ENCODE results near the gene MYBL2. TPM values are rescaled to one million over a fixed set of nuclear protein-coding genes. Genes with fewer than 3 reads are reported as not detected.
A peak's percentile ranks its signal among the peaks of the same experiment; 100 is the strongest.
"Not testable (repeated sequence)": the region's sequence is repeated elsewhere in the genome, so short reads cannot be mapped to it uniquely, and the experiment has no call there.

The MYBL2 gene
- total RNA-seq, 2 donors from 2014 or later = 41.4 to 95.5 TPM

DNA sequence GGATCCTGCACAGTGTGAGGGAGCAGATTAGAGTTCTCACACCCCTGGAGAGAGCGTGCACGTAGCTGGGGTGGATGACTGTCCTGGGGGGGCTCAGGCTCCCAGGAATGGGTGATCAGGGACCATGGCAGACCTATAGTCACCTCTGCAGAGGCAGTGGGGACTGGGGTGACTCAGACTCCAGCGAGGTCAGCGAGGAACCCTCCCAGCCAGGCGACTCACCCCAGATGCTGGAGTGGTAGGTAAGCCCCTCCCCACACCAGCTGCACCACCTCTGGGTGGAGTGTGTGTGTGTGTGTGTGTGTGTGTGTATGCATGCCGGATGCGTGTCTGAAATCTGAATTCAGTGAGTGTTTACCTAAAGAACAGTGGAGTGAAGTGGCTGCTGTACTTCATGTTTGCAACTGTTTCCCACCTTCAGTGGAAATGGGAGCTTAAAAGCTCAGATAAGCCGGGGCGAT, 77.3 kb downstream of the MYBL2 start:
- Mint-ChIP-seq H3K9me3 (no peaks in the 10 kb centered on the region), H3K4me3 (no peak overlapping the region), H3K4me1 (no peaks in the 10 kb centered on the region), H3K27me3 (peaks cover 13% of the 10 kb centered on the region), H3K36me3 (ENCODE audit: low read depth) (no peaks in the 10 kb centered on the region), H3K27ac (no peak overlapping the region)
- ATAC-seq (replicated peaks) = peak; percentile 29

GRCh38 chr20:43744966-43745730, 78.2 kb downstream of the MYBL2 start:
- H3K27ac Mint-ChIP-seq = no peak overlapping the region
- H3K27me3 Mint-ChIP-seq = peaks cover 13% of the 10 kb centered on the region
- no peaks in the 10 kb centered on the region for H3K4me1 Mint-ChIP-seq
- no peak overlapping the region for H3K4me3 Mint-ChIP-seq
- no peak for ATAC-seq (replicated peaks)
- no peaks in the 10 kb centered on the region for H3K36me3 Mint-ChIP-seq (ENCODE audit: low read depth)
- H3K9me3 Mint-ChIP-seq = no peaks in the 10 kb centered on the region

DNA sequence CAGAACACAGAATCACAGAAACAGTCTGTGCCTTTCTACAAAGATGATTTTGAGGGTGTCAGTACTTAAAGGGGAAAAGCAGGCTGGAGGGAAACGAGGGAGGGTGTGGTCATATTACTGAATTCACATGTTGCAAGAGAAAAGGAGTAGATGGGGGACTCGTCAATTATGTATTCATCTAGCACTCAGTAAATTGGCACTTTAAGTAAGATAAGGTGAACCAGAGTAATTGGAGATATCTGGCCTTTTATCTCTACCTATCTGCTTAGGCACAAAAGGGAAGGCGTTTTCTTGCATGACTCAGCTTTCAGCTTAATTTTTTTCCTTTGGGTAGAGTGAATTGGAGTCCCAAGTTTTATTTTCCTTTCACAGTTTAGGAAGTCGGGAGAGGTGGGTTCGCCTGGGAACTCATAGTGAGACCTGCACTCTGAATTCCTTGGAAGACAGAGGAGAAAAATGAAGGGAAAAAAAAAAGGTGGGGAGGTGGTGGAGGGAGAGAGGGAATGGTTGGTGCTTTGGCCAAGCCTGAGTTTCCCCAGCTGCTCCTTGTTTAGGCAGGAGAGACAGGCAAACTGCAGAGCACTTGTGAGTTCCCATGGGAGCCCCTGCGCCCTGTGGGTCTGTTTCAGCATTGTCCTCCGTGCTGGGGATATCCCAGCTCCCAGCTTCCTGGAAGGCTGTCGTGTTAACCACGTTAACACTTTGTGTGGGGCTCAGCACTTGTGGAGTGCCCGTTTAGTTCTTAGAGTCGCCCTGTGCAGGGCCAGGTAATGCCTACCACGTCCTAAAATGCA, 79.6 kb downstream of the MYBL2 start:
- Mint-ChIP-seq H3K27ac (no peak overlapping the region), H3K27me3 (peaks cover 13% of the 10 kb centered on the region)

GRCh38 chr20:43748274-43748673, 81.4 kb downstream of the MYBL2 start:
- H3K27ac Mint-ChIP-seq = no peak overlapping the region

More for the DNA sequence above, 79.6 kb downstream of the MYBL2 start:
- Mint-ChIP-seq H3K36me3 (ENCODE audit: low read depth) (no peaks in the 10 kb centered on the region), H3K4me1 (peaks cover 9% of the 10 kb centered on the region), H3K4me3 (no peak overlapping the region), H3K9me3 (no peaks in the 10 kb centered on the region)
- no peak for ATAC-seq (replicated peaks)

GRCh38 chr20:43749734-43750294, 82.9 kb downstream of the MYBL2 start:
- H3K27ac Mint-ChIP-seq = peak overlapping the region; percentile 88
- ATAC-seq (replicated peaks) = no peak

More at GRCh38 chr20:43748274-43748673, 81.4 kb downstream of the MYBL2 start:
- Mint-ChIP-seq H3K4me3 (no peak overlapping the region), H3K27me3 (peaks cover 10% of the 10 kb centered on the region), H3K9me3 (no peaks in the 10 kb centered on the region), H3K4me1 (peaks cover 21% of the 10 kb centered on the region), H3K36me3 (ENCODE audit: low read depth) (no peaks in the 10 kb centered on the region)
- no peak for ATAC-seq (replicated peaks)

GRCh38 chr20:43750774-43751166, 83.9 kb downstream of the MYBL2 start:
- peaks cover 5% of the 10 kb centered on the region for H3K27me3 Mint-ChIP-seq
- H3K4me1 Mint-ChIP-seq = peaks cover 21% of the 10 kb centered on the region
- peak; percentile 26 for ATAC-seq (replicated peaks)
- H3K36me3 Mint-ChIP-seq (ENCODE audit: low read depth) = no peaks in the 10 kb centered on the region
- H3K27ac Mint-ChIP-seq = peak overlapping the region; percentile 88
- H3K4me3 Mint-ChIP-seq = peak overlapping the region; percentile 59
- no peaks in the 10 kb centered on the region for H3K9me3 Mint-ChIP-seq

More at GRCh38 chr20:43749734-43750294, 82.9 kb downstream of the MYBL2 start:
- Mint-ChIP-seq H3K4me1 (peaks cover 21% of the 10 kb centered on the region), H3K36me3 (ENCODE audit: low read depth) (no peaks in the 10 kb centered on the region), H3K4me3 (peak overlapping the region; percentile 46), H3K27me3 (peaks cover 5% of the 10 kb centered on the region), H3K9me3 (no peaks in the 10 kb centered on the region)

DNA sequence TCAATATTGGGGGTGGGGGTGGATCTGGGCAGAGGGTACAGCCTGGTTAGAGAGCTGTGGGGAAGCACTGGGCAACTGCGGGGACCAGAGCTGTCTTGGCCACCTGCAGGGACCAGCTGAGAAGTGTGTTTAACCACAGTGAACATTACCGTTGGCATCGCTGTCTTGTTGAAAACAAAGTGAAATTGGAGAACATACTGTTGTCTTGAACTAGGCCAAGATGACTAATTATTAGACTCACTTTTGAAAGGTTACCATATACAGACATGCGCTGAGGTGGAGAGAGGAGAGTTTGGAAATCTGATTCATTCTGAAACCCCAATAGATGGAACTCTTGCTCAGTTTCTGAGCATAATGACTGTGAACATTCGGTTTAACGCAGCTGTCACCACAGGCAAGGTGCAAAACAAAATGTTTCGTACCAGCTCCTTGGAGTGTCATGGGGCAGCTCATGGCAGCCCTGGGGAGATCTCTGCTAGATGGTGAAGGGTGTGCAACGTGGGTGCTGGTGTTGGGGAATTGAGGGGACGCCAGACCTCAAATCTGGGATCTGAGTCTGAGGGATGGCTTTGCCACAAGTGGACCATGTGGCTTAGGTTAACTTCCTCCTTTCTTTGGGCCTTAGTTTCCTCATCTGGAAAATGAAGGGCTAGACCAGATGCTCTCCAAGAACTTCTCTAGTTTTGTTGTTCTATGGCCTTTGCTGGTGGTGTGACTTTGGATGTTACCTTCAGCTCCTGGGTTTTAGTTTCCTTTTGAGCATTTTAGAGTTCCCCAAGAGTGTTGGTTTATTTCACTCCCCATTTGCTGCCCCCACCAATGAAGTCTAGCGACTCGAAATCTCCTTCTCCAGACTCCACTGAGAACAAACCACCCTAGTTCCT, 84.5 kb downstream of the MYBL2 start:
- ATAC-seq (replicated peaks) = peak; percentile 86
- Mint-ChIP-seq H3K9me3 (no peaks in the 10 kb centered on the region), H3K27ac (peak overlapping the region; percentile 88), H3K27me3 (peaks cover 2% of the 10 kb centered on the region), H3K4me3 (peak overlapping the region; percentile 59), H3K36me3 (ENCODE audit: low read depth) (no peaks in the 10 kb centered on the region), H3K4me1 (peaks cover 21% of the 10 kb centered on the region)

- H3K4me1 Mint-ChIP-seq = peaks cover 21% of the 10 kb centered on the region
- H3K36me3 Mint-ChIP-seq (ENCODE audit: low read depth) = no peaks in the 10 kb centered on the region
- no peaks in the 10 kb centered on the region for H3K27me3 Mint-ChIP-seq
- peak overlapping the region; percentile 59 for H3K4me3 Mint-ChIP-seq
- H3K27ac Mint-ChIP-seq = peak overlapping the region; percentile 88
- H3K9me3 Mint-ChIP-seq = no peaks in the 10 kb centered on the region
- no peak for ATAC-seq (replicated peaks)
Measured at GRCh38 chr20:43752051-43752360, 85.1 kb downstream of the MYBL2 start.

- Mint-ChIP-seq H3K4me1 (peaks cover 21% of the 10 kb centered on the region), H3K9me3 (no peaks in the 10 kb centered on the region), H3K27ac (peak overlapping the region; percentile 88), H3K27me3 (no peaks in the 10 kb centered on the region), H3K4me3 (peak overlapping the region; percentile 59), H3K36me3 (ENCODE audit: low read depth) (no peaks in the 10 kb centered on the region)
- ATAC-seq (replicated peaks) = peak; percentile 36
Measured at GRCh38 chr20:43752561-43753301, 85.8 kb downstream of the MYBL2 start.

DNA sequence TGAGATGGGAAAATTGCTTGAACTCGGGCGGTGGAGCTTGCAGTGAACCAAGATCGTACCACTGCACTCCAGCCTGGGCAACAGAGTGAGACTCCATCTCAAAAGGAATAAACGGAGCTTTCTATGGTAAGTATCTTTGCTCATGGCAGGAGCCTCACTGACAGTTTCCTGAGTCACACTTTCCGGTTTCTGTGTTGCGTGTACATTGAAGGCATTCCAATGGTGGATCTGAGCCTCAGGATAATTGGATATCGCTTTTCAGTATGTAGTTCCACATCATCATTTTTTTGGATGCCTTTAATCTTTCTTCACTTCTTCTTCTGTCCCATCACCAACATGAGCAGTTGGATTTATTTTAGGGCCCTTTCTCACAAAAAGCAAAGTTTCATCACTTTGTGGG, 88.5 kb downstream of the MYBL2 start:
- H3K27me3 Mint-ChIP-seq = peaks cover 6% of the 10 kb centered on the region
- ATAC-seq (replicated peaks) = no peak
- H3K9me3 Mint-ChIP-seq = no peaks in the 10 kb centered on the region
- no peak overlapping the region for H3K27ac Mint-ChIP-seq
- H3K36me3 Mint-ChIP-seq (ENCODE audit: low read depth) = no peaks in the 10 kb centered on the region
- H3K4me3 Mint-ChIP-seq = no peak overlapping the region
- H3K4me1 Mint-ChIP-seq = peaks cover 21% of the 10 kb centered on the region

- Mint-ChIP-seq H3K27ac (no peak overlapping the region), H3K36me3 (ENCODE audit: low read depth) (no peaks in the 10 kb centered on the region), H3K9me3 (no peaks in the 10 kb centered on the region), H3K4me3 (no peak overlapping the region), H3K27me3 (peaks cover 6% of the 10 kb centered on the region), H3K4me1 (peaks cover 16% of the 10 kb centered on the region)
- no peak for ATAC-seq (replicated peaks)
Measured at GRCh38 chr20:43755851-43756250, 88.9 kb downstream of the MYBL2 start.

DNA sequence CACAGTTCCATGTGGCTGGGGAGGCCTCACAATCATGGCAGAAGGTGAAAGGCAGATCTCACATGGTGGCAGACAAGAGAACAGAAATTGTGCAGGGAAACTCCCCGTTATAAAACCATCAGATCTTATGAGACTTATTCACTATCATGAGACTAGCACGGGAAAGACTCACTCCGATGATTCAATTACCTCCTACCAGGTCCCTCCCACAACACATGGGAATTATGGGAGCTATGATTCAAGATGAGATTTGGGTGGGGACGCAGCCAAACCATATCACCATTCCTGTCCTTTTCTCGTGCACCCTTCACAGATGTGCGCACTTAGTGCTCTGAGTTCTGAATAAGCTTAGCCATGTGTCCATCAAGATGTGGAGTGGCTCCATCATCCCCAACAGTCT, 91.0 kb downstream of the MYBL2 start:
- ATAC-seq (replicated peaks) = peak; percentile 83
- H3K36me3 Mint-ChIP-seq (ENCODE audit: low read depth) = not testable (repeated sequence)

More for the DNA sequence above, 91.0 kb downstream of the MYBL2 start:
- not testable (repeated sequence) for H3K4me1 Mint-ChIP-seq, H3K4me3 Mint-ChIP-seq, H3K27me3 Mint-ChIP-seq, H3K9me3 Mint-ChIP-seq, H3K27ac Mint-ChIP-seq
